Measurements from ENCODE around the gene RAB37. TPM values are rescaled to one million over a fixed set of nuclear protein-coding genes. Genes with fewer than 3 reads are reported as not detected.

Gene RAB37
- total RNA-seq, 1 experiment from 2014 or later: 2.5 TPM

DNA sequence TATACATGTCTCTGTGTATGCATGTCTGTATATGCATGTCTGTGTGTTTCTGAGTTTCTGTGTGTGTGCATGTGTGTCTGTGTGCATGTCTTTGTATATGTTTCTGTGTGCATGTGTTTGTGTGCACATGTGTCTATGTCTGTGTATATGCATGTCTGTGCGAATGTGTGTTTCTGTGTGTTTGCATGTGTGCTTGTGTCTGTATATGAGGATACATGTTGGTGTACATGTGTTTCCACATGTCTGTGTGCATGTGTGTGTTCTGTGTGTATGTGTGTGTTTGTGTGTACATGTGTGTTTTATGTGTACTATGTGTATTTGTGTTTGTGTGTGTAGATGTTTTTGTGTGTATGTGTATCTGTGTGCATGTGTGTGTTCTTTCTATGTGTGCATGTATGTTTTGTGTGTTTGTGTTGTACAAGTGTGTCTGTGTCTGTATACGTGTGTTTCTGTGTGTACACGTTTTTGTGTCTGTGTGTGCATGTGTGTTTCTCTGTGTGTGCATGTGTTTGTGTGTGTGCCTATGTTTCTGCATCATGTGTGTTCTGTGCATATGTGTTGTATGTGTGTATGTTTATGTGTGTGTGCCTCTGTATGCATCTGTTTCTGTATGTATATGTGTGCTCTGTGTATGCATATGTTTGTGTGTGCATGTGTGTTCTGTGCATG lies 8.9 kb upstream of the RAB37 start:
- Histone ChIP-seq H4K20me1 (ENCODE audit: control insufficient read depth, insufficient read depth, insufficient read length) (no peaks in the 10 kb centered on the region), H4K5ac (ENCODE audit: insufficient read length, low read depth, low read length) (no peak overlapping the region), H3K27me3 (ENCODE audit: insufficient read depth, low read length) (no peaks in the 10 kb centered on the region; the same call in 1 of the 2 replicates), H3K23ac (ENCODE audit: insufficient read length, low read depth, low read length) (no peak overlapping the region), H2BK15ac (ENCODE audit: low read depth, low read length) (no peak overlapping the region), H3K79me1 (ENCODE audit: insufficient read depth, low read depth, low read length, poor library complexity, severe bottlenecking) (no peaks in the 10 kb centered on the region), H2AFZ (ENCODE audit: low read length) (no peak overlapping the region), H3K4me1 (ENCODE audit: insufficient read depth, low read length) (no peaks in the 10 kb centered on the region), H3K9me3 (ENCODE audit: control insufficient read depth, low read depth, low read length) (no peaks in the 10 kb centered on the region), H3K4me2 (ENCODE audit: insufficient read depth, insufficient read length, low read length) (no peak overlapping the region), H3T11ph (ENCODE audit: low read length) (no peak overlapping the region), H4K91ac (ENCODE audit: insufficient read length, low read depth, low read length) (no peak overlapping the region), H3K18ac (ENCODE audit: insufficient read length, low read depth, low read length) (no peak overlapping the region), H2BK12ac (ENCODE audit: insufficient read length, low read depth, low read length) (no peak overlapping the region), H4K8ac (replicated peaks; ENCODE audit: insufficient read length, low read depth, low read length) (no peak overlapping the region), H3K14ac (ENCODE audit: insufficient read depth, low read length) (no peak overlapping the region), H3K27ac (ENCODE audit: insufficient read length, low read depth, low read length) (no peak overlapping the region), H2BK120ac (ENCODE audit: low read depth, low read length, poor library complexity, severe bottlenecking) (no peak overlapping the region), H2AK5ac (ENCODE audit: insufficient read length, low read length) (no peak overlapping the region), H3K4ac (ENCODE audit: low read depth, low read length) (no peak overlapping the region), H2BK5ac (ENCODE audit: insufficient read length, low read length) (no peak overlapping the region), H3K56ac (ENCODE audit: insufficient read length, low read depth, low read length) (no peak overlapping the region), H3K79me2 (ENCODE audit: insufficient read depth, low read length) (no peaks in the 10 kb centered on the region), H3K9ac (ENCODE audit: extremely low read depth, insufficient read length, low read length) (no peak overlapping the region), H2BK20ac (ENCODE audit: low read depth, low read length, poor library complexity, severe bottlenecking) (no peak overlapping the region), H3K23me2 (ENCODE audit: insufficient read length, low read depth, low read length, poor library complexity, severe bottlenecking) (no peaks in the 10 kb centered on the region)
- DNase-seq: no peak
- Mint-ChIP-seq H3K27ac (no peak overlapping the region), H3K4me3 (no peak overlapping the region), H3K9me3 (no peaks in the 10 kb centered on the region), H3K27me3 (ENCODE audit: low read depth) (peaks cover 21% of the 10 kb centered on the region), H3K4me1 (no peaks in the 10 kb centered on the region), H3K36me3 (ENCODE audit: insufficient read depth in 1 of 3, low read depth in 3 of 3) (no peaks in the 10 kb centered on the region)
- no CpG with 5 or more reads among the region's 3 CpGs for WGBS (ENCODE audit: extremely low coverage, insufficient read length, low lambda C conversion rate)
- TF ChIP-seq, protein P1, sequence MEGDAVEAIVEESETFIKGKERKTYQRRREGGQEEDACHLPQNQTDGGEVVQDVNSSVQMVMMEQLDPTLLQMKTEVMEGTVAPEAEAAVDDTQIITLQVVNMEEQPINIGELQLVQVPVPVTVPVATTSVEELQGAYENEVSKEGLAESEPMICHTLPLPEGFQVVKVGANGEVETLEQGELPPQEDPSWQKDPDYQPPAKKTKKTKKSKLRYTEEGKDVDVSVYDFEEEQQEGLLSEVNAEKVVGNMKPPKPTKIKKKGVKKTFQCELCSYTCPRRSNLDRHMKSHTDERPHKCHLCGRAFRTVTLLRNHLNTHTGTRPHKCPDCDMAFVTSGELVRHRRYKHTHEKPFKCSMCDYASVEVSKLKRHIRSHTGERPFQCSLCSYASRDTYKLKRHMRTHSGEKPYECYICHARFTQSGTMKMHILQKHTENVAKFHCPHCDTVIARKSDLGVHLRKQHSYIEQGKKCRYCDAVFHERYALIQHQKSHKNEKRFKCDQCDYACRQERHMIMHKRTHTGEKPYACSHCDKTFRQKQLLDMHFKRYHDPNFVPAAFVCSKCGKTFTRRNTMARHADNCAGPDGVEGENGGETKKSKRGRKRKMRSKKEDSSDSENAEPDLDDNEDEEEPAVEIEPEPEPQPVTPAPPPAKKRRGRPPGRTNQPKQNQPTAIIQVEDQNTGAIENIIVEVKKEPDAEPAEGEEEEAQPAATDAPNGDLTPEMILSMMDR (conservative IDR thresholded peaks at IDR 0.05): no peak

Measured in H9 (cell line).